GM12878 (cell line): ENCODE measurements around the gene POFUT2. TPM values are rescaled to one million over a fixed set of nuclear protein-coding genes. Genes with fewer than 3 reads are reported as not detected.

Experiments used
- ATAC-seq: fragments of 200-7000 bp; cut with Tn5 transposase; 3 replicates; pipeline ENCODE4 v1.9.1; 2020; ENCODE audit warnings: mild to moderate bottlenecking, moderate library complexity
- BruUV-seq: library from RNA; stranded (reverse); fragments of 400-500 nt; replicated peaks from 2 replicates; lab custom pipeline; 2021; lab: Mats Ljungman, UMichigan
- CTCF ChIA-PET: fragments of 300-600 bp; sonication (Branson Sonifier 250); formaldehyde crosslinking; extraction: SDS; loops from one replicate; lab custom pipeline; 2021; ENCODE audit warnings: inconsistent platforms; lab: Yijun Ruan, JAX
- POLR2A ChIA-PET: fragments of 350-600 bp; formaldehyde crosslinking; extraction: SDS; loops from one replicate; lab custom pipeline; 2021; ENCODE audit warnings: inconsistent platforms; lab: Charles Lee
- RAD21 ChIA-PET: fragments of 300-600 bp; sonication (Branson Sonifier 250); formaldehyde crosslinking; loops from one replicate; lab custom pipeline; 2023; ENCODE audit warnings: antibody characterized with exemption; ENCODE audit not compliant: unreplicated experiment; lab: Charles Lee
- SMC1A ChIA-PET: fragments of 300-600 bp; sonication (Branson Sonifier 250); formaldehyde crosslinking; loops from one replicate; lab custom pipeline; 2023; ENCODE audit not compliant: unreplicated experiment, uncharacterized antibody; lab: Charles Lee
- DNase-seq: peaks from one replicate; pipeline ENCODE4 v3.0.0-alpha.2; 2011; ENCODE audit warnings: low read depth, low spot score
- FAIRE-seq: peaks from 3 replicates; lab custom pipeline; 2011; peaks lifted over from hg19 to GRCh38; lab: Jason Lieb, UNC
- H2AFZ ChIP-seq: 2 replicates; pipeline ENCODE4 v1.6.0; 2011; ENCODE audit warnings: low read depth, low read length, control low read depth; ENCODE audit not compliant: control insufficient read depth
- H3K27ac ChIP-seq: 2 replicates; pipeline ENCODE4 v1.5.1; 2011; ENCODE audit warnings: control low read depth; ENCODE audit not compliant: control insufficient read depth, insufficient read depth
- H3K27me3 ChIP-seq, 2 experiments: replicated peaks in 1 of 2; 2 replicates each; pipeline versions ENCODE4 v1.6.0 to v1.6.1; 2011; ENCODE audit warnings: low read length in 1 of 2; ENCODE audit not compliant: control insufficient read depth in 2 of 2, insufficient read depth in 2 of 2
- H3K36me3 ChIP-seq, 2 experiments: 2 replicates each; pipeline ENCODE4 v1.5.1; 2011; ENCODE audit warnings: low read length in 1 of 2; ENCODE audit not compliant: control insufficient read depth in 2 of 2, insufficient read depth in 2 of 2
- H3K4me1 ChIP-seq: 2 replicates; pipeline ENCODE4 v1.6.1; 2011; ENCODE audit warnings: mild to moderate bottlenecking, low read length, moderate library complexity, mixed read lengths; ENCODE audit not compliant: control insufficient read depth, insufficient read depth
- H3K4me2 ChIP-seq: 2 replicates; pipeline ENCODE4 v1.6.0; 2011; ENCODE audit warnings: control low read depth; ENCODE audit not compliant: control insufficient read depth, insufficient read depth
- H3K4me3 ChIP-seq: fragments of 200-600 bp; sonication (generic); 2 replicates; pipeline ENCODE4 v1.5.1; 2016
- H3K79me2 ChIP-seq: 2 replicates; pipeline ENCODE4 v1.6.0; 2011; ENCODE audit warnings: low read length; ENCODE audit not compliant: control insufficient read depth, insufficient read depth
- H3K9ac ChIP-seq: 2 replicates; pipeline ENCODE4 v1.8.0; 2011; ENCODE audit warnings: low read length, control low read depth, mixed read lengths; ENCODE audit not compliant: control insufficient read depth, insufficient read depth
- H3K9me3 ChIP-seq: replicated peaks from 3 replicates; pipeline ENCODE4 v1.5.1; 2011; ENCODE audit warnings: mild to moderate bottlenecking, low read length; ENCODE audit not compliant: control insufficient read depth, insufficient read depth
- H4K20me1 ChIP-seq: 2 replicates; pipeline ENCODE4 v1.6.0; 2011; ENCODE audit not compliant: control insufficient read depth, insufficient read depth
- CHD1 ChIP-seq: IDR thresholded peaks from 2 replicates; pipeline ENCODE4 v1.6.1; 2012; ENCODE audit warnings: low read depth, low read length, improper control_type of control experiment
- EZH2 ChIP-seq: IDR thresholded peaks from 2 replicates; pipeline ENCODE4 v1.6.1; 2012; ENCODE audit warnings: low read depth, mild to moderate bottlenecking, control low read depth, inconsistent platforms, low read length, borderline replicate concordance; ENCODE audit not compliant: control insufficient read depth
- IRF5 ChIP-seq: fragments of 450-650 bp; IDR thresholded peaks from 2 replicates; pipeline ENCODE4 v1.6.1; 2017; ENCODE audit warnings: borderline replicate concordance
- JUND ChIP-seq: IDR thresholded peaks from 2 replicates; pipeline ENCODE4 v1.6.1; 2012; ENCODE audit warnings: low read depth, mild to moderate bottlenecking, low read length, improper control_type of control experiment, moderate library complexity
- LARP7 ChIP-seq: fragments of 450-650 bp; IDR thresholded peaks from 2 replicates; pipeline ENCODE4 v1.6.1; 2017; ENCODE audit warnings: mild to moderate bottlenecking
- MLLT1 ChIP-seq: fragments of 450-650 bp; IDR thresholded peaks from 2 replicates; pipeline ENCODE4 v1.6.1; 2016; ENCODE audit warnings: mild to moderate bottlenecking
- NFYA ChIP-seq: IDR thresholded peaks from 2 replicates; pipeline ENCODE4 v1.6.1; 2011; ENCODE audit warnings: low read depth, mild to moderate bottlenecking, low read length, improper control_type of control experiment, borderline replicate concordance
- PML ChIP-seq: IDR thresholded peaks from 2 replicates; pipeline ENCODE4 v1.6.1; 2012; ENCODE audit warnings: low read length, inconsistent platforms
- RFX5 ChIP-seq: IDR thresholded peaks from 2 replicates; pipeline ENCODE4 v1.6.1; 2011; ENCODE audit warnings: low read depth, low read length, improper control_type of control experiment
- SUPT20H ChIP-seq: IDR thresholded peaks from 2 replicates; pipeline ENCODE4 v1.6.1; 2011; ENCODE audit warnings: low read depth, mild to moderate bottlenecking, low read length, moderate library complexity, borderline replicate concordance; ENCODE audit not compliant: control insufficient read depth
- SUZ12 ChIP-seq: fragments of 200-600 bp; sonication (generic); IDR thresholded peaks from one replicate; pipeline ENCODE4 v1.6.1; 2018; ENCODE audit warnings: antibody characterized with exemption, mild to moderate bottlenecking; ENCODE audit not compliant: unreplicated experiment
- ZBED1 ChIP-seq: IDR thresholded peaks from 2 replicates; pipeline ENCODE4 v1.6.1; 2016; ENCODE audit warnings: borderline replicate concordance
- ZNF274 ChIP-seq: IDR thresholded peaks from one replicate; pipeline ENCODE4 v1.8.0; 2011; ENCODE audit not compliant: insufficient read length, insufficient read depth
- WGBS: methylation state at CpG from one replicate; pipeline ENCODE4 v1.1.6; 2016; ENCODE audit warnings: low lambda C conversion rate; ENCODE audit not compliant: insufficient replicate concordance, insufficient coverage; ENCODE audit errors: missing lambda C conversion rate; 5-methylcytosine and 5-hydroxymethylcytosine counted together
- in situ Hi-C: fragments of 300-500 bp; cut with MboI; formaldehyde crosslinking; loops from 9 replicates; pipeline ENCODE4 v1.14.3; 2018; ENCODE audit warnings: mixed read lengths
- intact Hi-C: fragments of 100-400 bp; cut with micrococcal nuclease; formaldehyde crosslinking; loops from one replicate; pipeline ENCODE4 v1.14.2; 2022; ENCODE audit not compliant: unreplicated experiment
- polyA plus RNA-seq, 11 experiments: library from polyadenylated mRNA; depleted of rRNA in 4 of 11; unstranded in 6 of 11; stranded (reverse) in 5 of 11; fragments of >200 nt; fragmentation: Nextera tagmentation in 4 of 11; fragmentation: Illumina TruSeq in 1 of 11; extraction: Ambion mirVana in 4 of 11; extraction: Trizol in 1 of 11; gene quantifications; 1 replicate in 1 of 11; 2 replicates in 10 of 11; pipeline versions ENCODE4 v1.2.1 to v1.2.3, GENCODE V29; 2011 to 2016; ENCODE audit warnings: inconsistent platforms in 2 of 11, missing spikeins in 2 of 11, low read depth in 1 of 11
- total RNA-seq, 4 experiments: library from RNA; depleted of rRNA in 3 of 4; stranded (reverse); fragments of >200 nt in 3 of 4; fragmentation: Illumina TruSeq in 1 of 4; extraction: Trizol in 1 of 4; gene quantifications; 2 replicates each; pipeline versions ENCODE4 v1.2.1 to v1.2.3, GENCODE V29; 2013 to 2021
- TF ChIP-seq, protein P1 (sequence below): IDR thresholded peaks from 2 replicates; pipeline ENCODE4 v1.6.1; 2012; ENCODE audit warnings: low read depth, low read length, improper control_type of control experiment

Gene POFUT2
- total and polyA plus RNA-seq, 10 of the 15 experiments (the other 5 are each of a cell fraction or from before 2014, with no cell fraction given): 1.2 to 15.1 (median 6.8) TPM

DNA sequence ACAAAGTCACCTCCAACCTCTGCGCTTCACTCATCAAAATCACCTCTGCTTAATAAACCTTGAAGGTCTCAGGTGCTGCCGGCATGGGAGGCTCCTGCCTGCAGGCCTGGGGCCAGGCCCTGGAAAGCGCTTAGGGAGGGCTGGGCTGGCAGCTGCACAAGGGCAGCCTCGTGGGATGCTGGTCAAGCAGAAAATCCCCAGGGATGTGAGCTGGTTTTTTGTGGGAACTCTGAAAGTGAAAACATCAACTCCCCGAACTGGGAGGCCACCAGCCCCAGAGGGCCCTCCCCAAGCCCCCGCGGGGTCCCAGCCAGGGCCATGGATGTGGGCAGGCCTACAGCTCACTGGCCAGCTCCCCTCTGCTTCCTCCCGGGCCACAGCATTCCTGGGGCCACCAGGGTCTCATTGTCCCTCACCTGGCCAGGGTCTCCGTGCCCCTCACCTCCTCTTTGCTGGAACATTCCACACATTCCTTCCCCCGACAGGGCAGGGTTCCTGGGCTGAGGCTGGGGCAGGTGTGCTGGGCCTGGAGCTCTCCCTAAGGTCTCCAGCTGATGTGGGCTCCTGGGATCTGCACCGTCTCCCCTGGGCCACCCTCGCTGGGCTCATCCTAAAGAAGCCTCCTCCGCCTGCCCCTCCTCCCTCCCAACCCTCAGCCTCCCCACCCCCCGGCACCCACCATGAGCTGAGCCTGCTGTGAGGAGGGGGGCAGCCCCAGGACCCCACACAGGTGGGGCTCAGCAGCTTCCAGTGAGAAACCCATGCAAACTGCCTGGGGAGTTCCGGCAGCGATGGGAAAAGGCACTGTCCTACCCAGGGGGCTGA is 36.0 kb upstream of the POFUT2 start:
- TF ChIP-seq CHD1: no peak
- ATAC-seq (no peak), FAIRE-seq (no peak), DNase-seq (no peak)
- POLR2A ChIA-PET: no interaction called here
- Histone ChIP-seq H3K4me3 (no peak overlapping the region), H3K27ac (no peak overlapping the region), H3K4me1 (peaks cover 21% of the 10 kb centered on the region), H3K9ac (no peak overlapping the region), H3K27me3 (peaks cover 3% of the 10 kb centered on the region in 2 experiments; a peak in 3 of 4 replicates), H3K9me3 (no peaks in the 10 kb centered on the region), H2AFZ (no peak overlapping the region), H3K79me2 (no peaks in the 10 kb centered on the region), H3K4me2 (no peak overlapping the region), H3K36me3 (no peaks in the 10 kb centered on the region), H4K20me1 (no peaks in the 10 kb centered on the region)
- no TSS peak for BruUV-seq
- intact Hi-C loops (no loop called here), in situ Hi-C loops (no loop called here)
- SMC1A ChIA-PET: no interaction called here
- CTCF ChIA-PET: interaction anchor here (1.1 kb wide), 1 partner anchor 15 kb away, joined by 4 read pairs; no protein-coding TSS in a partner anchor
- 26% methylated on average over 13 of the region's 16 CpGs for WGBS
- RAD21 ChIA-PET: no interaction called here

DNA sequence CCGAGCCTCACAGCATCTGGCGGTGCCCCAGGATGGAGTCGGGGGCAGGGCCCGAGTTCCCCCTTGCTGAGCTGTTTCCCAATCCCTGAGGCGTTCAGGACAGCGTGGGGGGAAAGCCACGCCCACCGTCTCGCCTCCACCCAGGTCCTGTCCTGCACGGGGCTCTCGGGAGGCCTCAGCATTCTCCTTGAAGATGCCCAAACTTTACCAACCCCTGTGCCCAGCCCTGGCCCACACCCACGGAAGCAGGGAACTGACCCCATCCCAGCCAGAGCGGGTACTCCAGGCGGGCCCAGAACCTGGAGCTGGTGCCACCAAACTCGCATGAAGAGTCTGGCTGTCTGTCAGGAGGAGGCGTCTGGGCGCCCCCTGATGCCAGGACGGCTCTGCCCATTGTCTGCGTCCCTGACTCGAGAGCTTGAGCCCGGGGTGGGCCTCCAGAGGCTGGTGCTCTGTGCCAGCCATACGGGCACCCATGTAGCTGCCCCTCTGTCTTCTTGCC is 35.3 kb upstream of the POFUT2 start:
- FAIRE-seq (no peak), DNase-seq (no peak), ATAC-seq (no peak)
- no peaks in the 10 kb centered on the region for H3K79me2 ChIP-seq
- no peak overlapping the region for H3K27ac ChIP-seq
- no peak overlapping the region for H3K4me3 ChIP-seq
- intact Hi-C loops (no loop called here), in situ Hi-C loops (no loop called here)
- ChIA-PET CTCF (interaction anchor here (1.1 kb wide), 1 partner anchor 14 kb away, joined by 4 read pairs; no protein-coding TSS in a partner anchor), POLR2A (no interaction called here), SMC1A (no interaction called here), RAD21 (no interaction called here)
- H3K36me3 ChIP-seq: no peaks in the 10 kb centered on the region
- peaks cover 3% of the 10 kb centered on the region in 2 experiments; a peak in 3 of 4 replicates for H3K27me3 ChIP-seq
- H3K9ac ChIP-seq: no peak overlapping the region
- BruUV-seq: no TSS peak
- H4K20me1 ChIP-seq: no peaks in the 10 kb centered on the region
- 15% methylated on average over 22 of the region's 22 CpGs for WGBS
- H3K4me1 ChIP-seq: peaks cover 21% of the 10 kb centered on the region
- no peak overlapping the region for H2AFZ ChIP-seq
- no peaks in the 10 kb centered on the region for H3K9me3 ChIP-seq
- no peak overlapping the region for H3K4me2 ChIP-seq
- TF ChIP-seq ZNF274 (no peak), PML (no peak), SUZ12 (no peak), IRF5 (no peak), SUPT20H (no peak), NFYA (no peak), MLLT1 (no peak), RFX5 (no peak), ZBED1 (no peak), JUND (no peak), LARP7 (no peak), EZH2 (no peak)
- TF ChIP-seq, protein P1, sequence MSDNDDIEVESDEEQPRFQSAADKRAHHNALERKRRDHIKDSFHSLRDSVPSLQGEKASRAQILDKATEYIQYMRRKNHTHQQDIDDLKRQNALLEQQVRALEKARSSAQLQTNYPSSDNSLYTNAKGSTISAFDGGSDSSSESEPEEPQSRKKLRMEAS: no peak
